HG03342 (cell line): Measurements from ENCODE around the gene ADGRB2.

Source experiments
- ATAC-seq: cut with Tn5 transposase; IDR thresholded peaks from one replicate; pipeline ENCODE4 v1.9.1; 2021; ENCODE audit warnings: mild to moderate bottlenecking, moderate library complexity; ENCODE audit not compliant: unreplicated experiment

ADGRB2 gene

GRCh38 chr1:31687601-31688000, 76.5 kb downstream of the ADGRB2 start:
- ATAC-seq: no peak

GRCh38 chr1:31685795-31686194, 78.3 kb downstream of the ADGRB2 start:
- ATAC-seq: no peak

GRCh38 chr1:31683997-31684396, 80.1 kb downstream of the ADGRB2 start:
- no peak for ATAC-seq

GRCh38 chr1:31681415-31681814, 82.7 kb downstream of the ADGRB2 start:
- no peak for ATAC-seq

GRCh38 chr1:31679676-31680230, 84.4 kb downstream of the ADGRB2 start:
- no peak for ATAC-seq

DNA sequence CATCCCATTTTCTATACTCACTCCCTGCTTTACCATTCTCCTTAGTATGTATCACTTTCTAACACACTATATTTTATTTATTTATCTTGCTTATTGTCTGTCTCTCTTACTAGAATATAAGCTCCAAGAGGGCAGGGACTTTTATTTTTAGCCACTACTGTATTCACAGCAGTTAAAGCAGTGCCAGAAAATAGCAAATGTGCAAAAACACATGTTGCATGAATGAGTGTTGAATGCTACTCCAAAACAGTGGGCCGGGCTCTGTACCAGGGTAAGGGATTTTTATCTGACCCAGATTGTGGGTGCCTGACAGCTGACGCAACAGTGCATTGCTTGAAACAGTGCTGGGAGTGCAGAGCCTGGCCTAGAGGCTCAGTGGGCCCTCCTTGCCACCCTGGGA, 85.0 kb downstream of the ADGRB2 start:
- ATAC-seq: no peak

DNA sequence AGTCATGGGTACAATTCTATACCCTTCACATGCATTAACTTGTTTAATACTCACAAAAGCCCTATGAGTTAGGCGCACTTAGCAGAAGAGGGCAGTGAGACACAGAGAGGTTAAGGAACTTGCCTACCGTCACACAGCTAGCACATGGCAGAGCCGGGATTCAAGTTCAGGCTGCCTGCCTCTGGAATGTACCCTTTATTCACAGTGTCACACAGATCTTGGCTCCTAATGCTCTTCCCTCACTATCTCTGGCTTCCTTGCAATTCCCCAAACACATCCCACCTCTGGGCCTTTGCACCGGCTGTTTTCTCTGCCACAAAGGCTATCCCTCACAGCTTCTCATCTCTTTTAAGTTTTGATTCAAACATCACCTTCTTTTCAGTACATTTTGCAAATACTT, 85.5 kb downstream of the ADGRB2 start:
- no peak for ATAC-seq

DNA sequence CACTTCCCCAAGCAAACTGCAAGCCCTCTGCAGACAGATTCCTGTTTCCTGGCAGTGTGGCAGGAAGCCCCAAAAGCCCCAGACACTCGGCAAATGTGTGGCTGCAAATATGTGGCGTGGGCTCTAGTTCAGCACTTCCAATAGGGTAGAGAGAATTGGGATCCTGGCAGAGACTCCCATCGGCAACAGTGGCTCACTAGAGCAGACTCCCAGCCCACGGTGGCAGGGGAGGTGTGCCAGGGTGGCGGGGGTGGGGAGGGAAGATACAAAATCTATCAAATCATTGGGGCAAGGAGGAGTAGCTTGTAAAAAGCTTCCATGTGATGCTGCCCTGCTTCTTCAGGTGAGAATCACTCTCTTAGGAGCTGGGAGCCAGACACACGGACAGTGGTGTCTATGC, 86.2 kb downstream of the ADGRB2 start:
- no peak for ATAC-seq

DNA sequence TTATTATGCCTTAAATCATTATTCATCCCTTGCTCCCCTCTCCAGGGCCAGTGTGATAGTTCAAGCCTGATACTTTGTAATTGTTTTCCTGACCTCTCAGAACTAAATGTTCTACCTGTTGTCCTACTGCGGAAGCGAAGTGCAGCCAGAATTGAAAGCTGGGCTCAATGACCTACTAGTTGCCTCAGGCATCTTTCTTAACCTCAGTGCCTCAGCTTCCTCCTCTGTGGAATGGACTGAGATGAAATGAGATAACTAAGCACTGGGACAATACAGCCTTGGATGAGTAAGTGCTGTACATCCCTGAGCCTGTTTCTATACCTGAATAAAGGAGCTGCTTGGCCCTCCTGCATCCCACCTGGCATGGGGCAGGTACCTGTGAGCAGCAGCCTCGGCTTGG, 86.7 kb downstream of the ADGRB2 start:
- ATAC-seq: no peak
